Stimulated activated CD8-positive, alpha-beta memory T cell treated with anti-CD3 and anti-CD28 coated beads, Interleukin-2, amount 100 ng/mL, for 48 hours (primary cell): ENCODE measurements around the gene ARID3A.

Experiments
- DNase-seq, 2 donors: peaks; one replicate each; pipeline ENCODE4 v3.0.0-alpha.2; 2020; ENCODE audit warnings: low read depth in 2 of 2

The ARID3A gene

GRCh38 chr19:931860-932647 lies 6.2 kb downstream of the ARID3A start:
- DNase-seq: no peak

GRCh38 chr19:932648-933552 lies 7.1 kb downstream of the ARID3A start:
- DNase-seq: no peak

DNA sequence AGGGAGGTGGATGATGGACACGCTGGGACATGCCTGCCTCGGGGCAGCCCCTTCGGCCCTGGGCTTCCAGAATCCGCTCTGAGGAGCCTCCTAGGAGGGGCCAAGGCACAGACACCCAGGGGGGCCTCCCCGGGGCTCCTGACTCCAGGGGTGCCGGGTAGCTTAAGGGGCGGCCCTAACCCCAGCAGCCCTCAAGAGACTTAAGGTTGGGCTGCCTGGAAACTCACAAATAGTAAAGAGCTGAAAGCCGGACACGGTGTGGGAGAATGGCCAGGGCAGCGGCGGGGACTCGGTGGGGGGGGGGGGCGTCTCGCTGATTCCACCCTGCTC lies 7.7 kb downstream of the ARID3A start:
- no peak for DNase-seq

DNA sequence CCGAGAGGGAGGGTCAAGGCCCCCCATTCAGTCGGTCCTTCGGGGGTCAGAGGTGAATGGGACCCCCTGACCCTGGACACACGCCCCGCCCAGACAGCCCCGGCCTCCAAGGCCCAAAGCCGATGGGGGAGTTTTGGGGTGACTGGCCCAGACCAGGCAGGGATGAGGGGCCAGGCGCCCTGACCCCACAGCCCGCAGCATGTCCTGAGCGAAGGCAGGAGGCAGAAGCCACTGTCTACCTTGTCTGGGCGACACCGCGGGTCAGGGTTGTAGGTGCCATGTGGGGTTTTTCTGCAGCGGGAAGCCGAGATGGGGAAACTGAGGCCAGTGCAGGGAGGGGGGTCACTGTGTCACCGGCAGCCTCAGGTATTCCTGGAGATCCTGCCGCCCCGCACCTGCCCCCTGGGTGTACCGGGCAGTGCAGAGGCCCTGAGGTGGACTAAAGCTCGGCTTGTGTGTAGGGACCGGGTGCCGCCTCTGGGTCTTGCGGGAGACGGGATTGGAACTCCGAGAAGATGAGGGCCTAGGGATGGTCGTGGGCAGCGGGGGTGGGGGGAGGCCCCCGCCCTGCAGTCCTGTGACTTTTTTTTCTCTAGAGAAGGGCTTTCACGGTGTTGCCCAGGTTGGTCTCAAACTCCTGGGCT lies 8.5 kb downstream of the ARID3A start:
- DNase-seq: no peak

GRCh38 chr19:934865-935479 lies 9.1 kb downstream of the ARID3A start:
- DNase-seq: no peak

- no peak for DNase-seq
Observed at GRCh38 chr19:936175-936546, 10.3 kb downstream of the ARID3A start.

- no peak for DNase-seq
Observed at GRCh38 chr19:937259-937694, 11.4 kb downstream of the ARID3A start.

DNA sequence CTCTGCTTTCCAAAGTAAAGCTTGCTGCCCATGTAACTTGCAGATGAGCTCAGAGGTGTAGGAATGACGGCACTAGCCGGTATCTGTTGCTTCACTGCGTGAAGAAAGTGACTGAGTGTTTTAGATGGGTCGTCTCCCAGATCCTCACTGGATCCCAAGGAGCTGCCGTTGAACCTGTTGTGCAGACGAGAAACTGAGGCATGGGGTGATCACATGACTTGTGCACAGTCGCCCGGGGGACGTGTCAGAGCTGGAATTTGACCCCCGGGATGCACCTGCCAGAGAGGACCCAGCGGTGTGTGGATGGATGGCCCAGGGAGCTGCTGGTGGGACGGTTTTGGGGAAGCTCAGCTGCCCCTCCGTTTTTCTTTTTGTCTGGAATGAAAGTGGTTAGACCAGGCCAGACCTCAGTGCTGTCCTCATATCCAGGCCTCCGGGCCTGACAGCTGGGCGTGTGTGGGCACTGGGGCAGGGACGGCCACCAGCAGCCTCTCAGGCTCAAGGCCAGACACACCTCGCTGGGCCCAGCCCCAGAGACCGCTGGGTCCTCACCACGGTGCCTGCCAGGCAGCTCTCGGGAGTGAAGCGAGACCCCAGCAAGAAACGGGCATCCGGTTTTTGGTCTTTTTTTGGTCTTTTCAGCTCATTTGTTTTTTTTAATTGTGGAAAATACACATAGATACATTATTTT lies 12.5 kb downstream of the ARID3A start:
- DNase-seq: no peak

GRCh38 chr19:939439-939838 lies 13.6 kb downstream of the ARID3A start:
- no peak for DNase-seq

DNA sequence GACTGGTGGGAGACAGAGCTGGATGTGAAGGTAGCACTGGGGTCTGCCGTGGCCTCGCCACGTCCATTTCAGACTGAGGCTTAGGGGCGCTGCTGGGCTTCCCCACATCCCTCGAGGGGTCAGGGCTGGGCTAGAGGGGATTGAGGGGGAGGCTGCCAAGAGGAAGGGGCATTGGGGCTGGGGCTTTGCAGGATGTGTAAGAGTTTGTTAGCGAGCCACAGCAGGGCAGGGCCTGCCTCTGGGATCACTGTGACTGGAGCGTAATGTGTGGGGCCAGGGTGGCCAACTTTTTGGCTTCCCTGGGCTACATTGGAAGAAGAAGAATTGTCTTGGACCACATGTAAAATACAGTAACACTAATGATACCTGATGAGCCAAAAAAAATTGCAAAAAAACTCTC lies 14.1 kb downstream of the ARID3A start:
- DNase-seq: no peak

- DNase-seq: no peak
Observed at GRCh38 chr19:940591-941291, 14.9 kb downstream of the ARID3A start.

- no peak for DNase-seq
Observed at GRCh38 chr19:941292-942132, 15.7 kb downstream of the ARID3A start.

DNA sequence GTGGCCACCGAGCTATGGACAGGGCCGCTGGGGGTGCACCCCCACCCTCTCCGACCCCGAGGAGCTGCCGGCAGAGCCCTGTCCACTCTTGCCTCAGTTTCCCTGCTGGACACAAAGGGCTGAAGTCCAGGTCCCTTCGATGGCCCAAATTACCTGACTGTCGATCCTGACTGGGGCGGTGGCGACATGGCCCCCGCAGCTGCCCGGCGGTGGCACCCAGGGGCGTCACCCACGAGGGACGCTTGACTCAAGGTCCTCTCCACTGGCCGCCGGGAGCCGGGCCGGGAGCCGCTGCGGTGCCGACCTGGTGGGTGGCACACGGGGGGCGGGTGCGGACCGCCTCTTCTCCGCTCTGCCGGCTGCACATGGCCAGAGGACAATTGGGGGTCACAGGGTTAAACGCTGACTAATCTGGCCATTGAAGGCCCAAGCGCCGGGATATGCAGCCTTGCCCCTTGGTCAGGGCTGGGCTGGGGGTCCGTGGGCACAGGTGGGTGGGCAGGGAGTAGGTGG lies 16.4 kb downstream of the ARID3A start:
- no peak for DNase-seq

DNA sequence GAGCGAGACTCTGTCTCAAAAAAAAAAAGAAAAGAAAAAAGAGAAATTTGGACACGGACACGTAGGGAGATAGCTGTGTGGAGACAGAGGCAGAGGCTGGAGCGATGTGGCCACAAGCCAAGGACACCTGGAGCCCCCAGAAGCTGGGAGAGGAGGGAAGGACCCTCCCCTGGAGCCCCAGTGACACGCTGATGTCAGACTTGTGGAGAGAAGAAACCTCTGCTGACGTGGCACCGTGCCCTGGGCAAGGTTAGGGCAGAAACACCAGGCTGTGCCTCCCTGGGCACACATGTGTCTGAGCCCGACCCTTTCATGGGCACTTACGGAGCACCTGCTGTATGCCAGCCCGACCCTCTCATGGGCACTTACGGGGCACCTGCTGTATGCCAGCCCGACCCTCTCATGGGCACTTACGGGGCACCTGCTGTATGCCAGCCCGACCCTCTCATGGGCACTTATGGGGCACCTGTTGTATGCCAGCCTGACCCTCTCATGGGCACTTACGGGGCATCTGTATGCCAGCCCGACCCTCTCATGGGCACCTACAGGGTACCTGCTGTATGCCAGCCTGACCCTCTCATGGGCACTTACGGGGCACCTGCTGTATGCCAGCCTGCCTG lies 17.8 kb downstream of the ARID3A start:
- DNase-seq: no peak

GRCh38 chr19:944171-944567 lies 18.3 kb downstream of the ARID3A start:
- no peak for DNase-seq

- no peak for DNase-seq
Observed at GRCh38 chr19:944663-945241, 18.9 kb downstream of the ARID3A start.

DNA sequence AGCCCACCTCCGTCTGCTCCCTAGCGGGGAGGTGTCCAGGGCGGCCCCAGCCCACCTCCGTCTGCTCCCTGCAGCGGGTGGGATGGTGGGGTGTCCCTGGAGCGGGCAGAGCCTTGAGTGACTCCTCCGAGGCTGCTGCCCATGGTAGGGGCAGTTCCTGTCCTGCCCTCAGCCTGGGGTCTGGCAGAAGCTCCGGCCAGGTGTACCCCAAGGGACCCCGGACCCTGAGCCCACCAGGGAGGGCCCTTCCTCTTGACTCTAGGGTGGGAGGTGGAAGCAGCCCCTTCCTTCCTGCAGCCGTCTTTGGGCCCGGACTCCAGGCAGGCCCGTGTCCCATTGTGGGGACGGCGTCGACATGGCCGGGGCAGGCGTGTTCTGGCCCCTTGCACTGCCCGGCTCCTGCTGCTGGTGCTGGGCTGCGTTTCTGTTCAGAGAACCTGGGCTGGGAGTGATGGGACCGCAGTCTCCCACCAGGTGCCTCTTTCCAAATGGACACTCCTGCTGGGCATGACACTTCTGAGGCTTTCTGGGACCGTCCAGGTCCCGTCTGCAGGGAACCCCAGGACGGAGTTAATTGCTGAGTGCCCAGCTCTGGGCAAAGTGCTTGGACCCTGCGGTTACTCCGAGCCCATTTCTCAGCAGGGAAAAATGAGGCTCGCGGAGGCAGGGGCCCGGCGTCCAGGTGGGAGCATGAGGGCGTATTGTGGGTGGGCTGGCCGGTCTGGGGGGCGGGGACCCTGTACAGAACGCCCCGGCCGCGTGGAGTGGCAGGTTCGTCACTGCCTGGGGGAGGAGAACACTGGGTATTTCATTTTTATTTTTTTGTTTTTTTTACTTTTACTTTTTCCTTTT lies 19.8 kb downstream of the ARID3A start:
- no peak for DNase-seq

DNA sequence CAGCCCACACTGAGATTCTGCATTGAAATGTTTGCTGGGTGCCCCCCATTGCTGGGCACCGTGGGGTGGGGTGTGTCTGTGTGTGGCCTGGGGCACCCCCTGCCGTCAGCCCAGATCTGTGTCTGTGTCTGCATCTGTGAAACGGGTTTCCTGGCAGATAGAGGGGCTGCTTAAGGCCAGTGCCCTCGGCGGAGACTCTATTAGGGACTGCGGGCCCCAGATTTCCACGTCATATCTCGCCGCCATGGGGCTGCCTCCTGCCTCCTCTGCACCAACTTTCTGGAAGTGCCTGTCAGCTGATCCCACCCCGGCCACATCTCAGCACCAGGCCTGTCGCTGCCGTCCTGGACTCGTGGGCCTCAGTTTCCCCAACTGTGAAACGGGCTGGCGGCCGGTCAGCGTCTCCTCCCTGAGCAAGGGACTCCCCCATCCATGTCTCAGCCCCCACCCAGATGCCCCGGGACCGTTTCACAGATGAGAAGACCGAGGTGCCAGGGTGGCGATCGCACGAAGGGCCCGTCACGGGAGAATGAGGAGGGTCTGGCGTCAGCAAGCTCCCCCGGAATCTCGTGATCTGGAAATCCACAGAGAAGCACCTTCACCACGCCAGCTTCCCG lies 21.4 kb downstream of the ARID3A start:
- DNase-seq: no peak
